Neural progenitor cell (in vitro differentiated cells): ENCODE measurements around the gene CFAP53. TPM values are rescaled to one million over a fixed set of nuclear protein-coding genes. Genes with fewer than 3 reads are reported as not detected.

ENCODE experiments used
- DNase-seq: peaks from one replicate; pipeline ENCODE4 v3.0.0-alpha.2; 2016; ENCODE audit warnings: low spot score
- H2AFZ ChIP-seq: fragments of 200-600 bp; sonication (generic); replicated peaks from 2 replicates; pipeline ENCODE4 v1.6.1; 2016; ENCODE audit warnings: antibody characterized with exemption
- H3F3A ChIP-seq: fragments of 200-600 bp; sonication (generic); 2 replicates; pipeline ENCODE4 v1.6.1; 2016; ENCODE audit warnings: antibody characterized with exemption, low read depth
- H3K27ac ChIP-seq: fragments of 200-600 bp; sonication (generic); 2 replicates; pipeline ENCODE4 v1.5.1; 2016; ENCODE audit warnings: mild to moderate bottlenecking
- H3K27me3 ChIP-seq: fragments of 200-600 bp; sonication (generic); 2 replicates; pipeline ENCODE4 v1.6.1; 2016; ENCODE audit warnings: mild to moderate bottlenecking, moderate library complexity
- H3K36me3 ChIP-seq: fragments of 200-600 bp; sonication (generic); 2 replicates; pipeline ENCODE4 v1.5.1; 2016
- H3K4me1 ChIP-seq: fragments of 200-600 bp; sonication (generic); 2 replicates; pipeline ENCODE4 v1.6.1; 2016; ENCODE audit warnings: mixed run types
- H3K4me2 ChIP-seq: fragments of 200-600 bp; sonication (generic); 2 replicates; pipeline ENCODE4 v1.6.1; 2016
- H3K4me3 ChIP-seq: fragments of 200-600 bp; sonication (generic); 2 replicates; pipeline ENCODE4 v1.5.1; 2016
- H3K79me2 ChIP-seq: fragments of 200-600 bp; sonication (generic); 2 replicates; pipeline ENCODE4 v1.6.1; 2016; ENCODE audit warnings: low read depth
- H3K9ac ChIP-seq: fragments of 200-600 bp; sonication (generic); 2 replicates; pipeline ENCODE4 v1.6.1; 2016
- H3K9me3 ChIP-seq: fragments of 200-600 bp; sonication (generic); 2 replicates; pipeline ENCODE4 v1.5.1; 2016; ENCODE audit warnings: low read depth
- H4K20me1 ChIP-seq: fragments of 200-600 bp; sonication (generic); 2 replicates; pipeline ENCODE4 v1.6.1; 2016; ENCODE audit warnings: low read depth
- H3K27ac Mint-ChIP-seq: 3 replicates; pipeline ENCODE4 v1.8.0; 2021; ENCODE audit warnings: mixed read lengths
- H3K27me3 Mint-ChIP-seq: 2 replicates; pipeline ENCODE4 v1.8.0; 2022; ENCODE audit warnings: low read depth, mild to moderate bottlenecking, inconsistent platforms, moderate library complexity, mixed read lengths; ENCODE audit not compliant: insufficient read depth
- H3K36me3 Mint-ChIP-seq: 3 replicates; pipeline ENCODE4 v1.8.0; 2021; ENCODE audit warnings: mixed read lengths
- H3K4me1 Mint-ChIP-seq: 3 replicates; pipeline ENCODE4 v1.8.0; 2021; ENCODE audit warnings: mixed read lengths
- H3K4me3 Mint-ChIP-seq: 3 replicates; pipeline ENCODE4 v1.8.0; 2021; ENCODE audit warnings: mild to moderate bottlenecking, moderate library complexity, mixed read lengths
- H3K9me3 Mint-ChIP-seq: 3 replicates; pipeline ENCODE4 v1.8.0; 2020; ENCODE audit warnings: mixed read lengths
- CTCF ChIP-seq: fragments of 200-600 bp; sonication (generic); IDR thresholded peaks from 2 replicates; pipeline ENCODE4 v1.5.1; 2017; ENCODE audit warnings: antibody characterized with exemption, mild to moderate bottlenecking
- EZH2 ChIP-seq: fragments of 200-600 bp; sonication (generic); IDR thresholded peaks from 2 replicates; pipeline ENCODE4 v1.6.1; 2017; ENCODE audit warnings: antibody characterized with exemption, mild to moderate bottlenecking, moderate library complexity
- EZH2phosphoT487 ChIP-seq: fragments of 200-600 bp; sonication (generic); IDR thresholded peaks from 2 replicates; pipeline ENCODE4 v1.6.1; 2017; ENCODE audit warnings: antibody characterized with exemption
- total RNA-seq: library from RNA; depleted of rRNA; stranded (reverse); fragments of >200 nt; gene quantifications from 2 replicates; pipeline ENCODE4 v1.2.3, GENCODE V29; 2015; ENCODE audit warnings: low replicate concordance

The CFAP53 gene
- total RNA-seq, 1 donor from 2014 or later = 0.36 TPM

GRCh38 chr18:50275503-50276036, 9.3 kb upstream of the CFAP53 start:
- Mint-ChIP-seq H3K36me3 (peaks cover 43% of the 10 kb centered on the region), H3K9me3 (no peaks in the 10 kb centered on the region), H3K4me3 (no peak overlapping the region), H3K27ac (no peak overlapping the region), H3K27me3 (no peaks in the 10 kb centered on the region), H3K4me1 (peaks cover 9% of the 10 kb centered on the region)
- Histone ChIP-seq H3K79me2 (peaks cover 21% of the 10 kb centered on the region), H3K4me3 (no peak overlapping the region), H3K9me3 (no peaks in the 10 kb centered on the region), H3K36me3 (peaks cover 7% of the 10 kb centered on the region), H3F3A (no peaks in the 10 kb centered on the region), H2AFZ (no peak overlapping the region), H3K27ac (no peak overlapping the region), H3K4me2 (no peak overlapping the region), H3K4me1 (peaks cover 7% of the 10 kb centered on the region), H3K9ac (no peak overlapping the region), H4K20me1 (peaks cover 10% of the 10 kb centered on the region), H3K27me3 (no peaks in the 10 kb centered on the region)
- DNase-seq = no peak
- TF ChIP-seq EZH2 (no peak), CTCF (no peak), EZH2phosphoT487 (no peak)

- DNase-seq = no peak
- no peak overlapping the region for H3K4me2 ChIP-seq
- H3K79me2 ChIP-seq = peaks cover 15% of the 10 kb centered on the region
- H2AFZ ChIP-seq = no peak overlapping the region
- H3F3A ChIP-seq = no peaks in the 10 kb centered on the region
- peaks cover 3% of the 10 kb centered on the region for H3K4me1 ChIP-seq
- H3K27me3 Mint-ChIP-seq = no peaks in the 10 kb centered on the region
- H3K27ac ChIP-seq = no peak overlapping the region
- no peaks in the 10 kb centered on the region for H3K9me3 ChIP-seq
- H3K27me3 ChIP-seq = no peaks in the 10 kb centered on the region
- no peak overlapping the region for H3K9ac ChIP-seq
- H3K4me3 ChIP-seq = no peak overlapping the region
- H3K36me3 ChIP-seq = peaks cover 7% of the 10 kb centered on the region
- H3K4me3 Mint-ChIP-seq = no peak overlapping the region
- no peak overlapping the region for H3K27ac Mint-ChIP-seq
- no peak for TF ChIP-seq EZH2
- TF ChIP-seq CTCF = no peak
- no peak for TF ChIP-seq EZH2phosphoT487
- peaks cover 3% of the 10 kb centered on the region for H3K4me1 Mint-ChIP-seq
- peaks cover 43% of the 10 kb centered on the region for H3K36me3 Mint-ChIP-seq
- H3K9me3 Mint-ChIP-seq = no peaks in the 10 kb centered on the region
- peaks cover 10% of the 10 kb centered on the region for H4K20me1 ChIP-seq
These were observed 8.6 kb upstream of the CFAP53 start for GRCh38 chr18:50274941-50275340.

- Histone ChIP-seq H4K20me1 (peaks cover 7% of the 10 kb centered on the region), H3K27ac (no peak overlapping the region), H3K4me3 (no peak overlapping the region), H3K9ac (no peak overlapping the region), H2AFZ (no peak overlapping the region), H3K4me1 (no peaks in the 10 kb centered on the region), H3F3A (no peaks in the 10 kb centered on the region), H3K79me2 (peaks cover 6% of the 10 kb centered on the region), H3K27me3 (no peaks in the 10 kb centered on the region), H3K36me3 (peaks cover 6% of the 10 kb centered on the region), H3K4me2 (no peak overlapping the region), H3K9me3 (no peaks in the 10 kb centered on the region)
- no peaks in the 10 kb centered on the region for H3K9me3 Mint-ChIP-seq
- no peak for TF ChIP-seq EZH2phosphoT487
- TF ChIP-seq CTCF = no peak
- TF ChIP-seq EZH2 = no peak
- no peak overlapping the region for H3K27ac Mint-ChIP-seq
- no peaks in the 10 kb centered on the region for H3K4me1 Mint-ChIP-seq
- H3K4me3 Mint-ChIP-seq = no peak overlapping the region
- H3K27me3 Mint-ChIP-seq = no peaks in the 10 kb centered on the region
- peaks cover 48% of the 10 kb centered on the region for H3K36me3 Mint-ChIP-seq
- DNase-seq = no peak
These were observed 7.7 kb upstream of the CFAP53 start for GRCh38 chr18:50274044-50274442.
